GM18511 (cell line): ENCODE results near the gene ENPP5.

ENCODE experiments used
- ATAC-seq: cut with Tn5 transposase; IDR thresholded peaks from one replicate; pipeline ENCODE4 v1.9.1; 2021; ENCODE audit warnings: mild to moderate bottlenecking, moderate library complexity; ENCODE audit not compliant: unreplicated experiment

The ENPP5 gene

GRCh38 chr6:46170357-46171289 is at the start of gene ENPP5:
Gene ENPP5 (minus strand): TSS chr6:46170980. CDS start chr6:46168262, 2,718 bp downstream.
- peak; percentile 90 for ATAC-seq

- ATAC-seq: no peak
These were observed 48.9 kb upstream of the ENPP5 start for GRCh38 chr6:46219661-46220060.

GRCh38 chr6:46218457-46218856 is 47.7 kb upstream of the ENPP5 start:
- ATAC-seq: no peak

GRCh38 chr6:46217671-46218131 is 46.9 kb upstream of the ENPP5 start:
- ATAC-seq: peak; percentile 60

GRCh38 chr6:46216879-46217278 is 46.1 kb upstream of the ENPP5 start:
- ATAC-seq: no peak

- no peak for ATAC-seq
These were observed 45.0 kb upstream of the ENPP5 start for GRCh38 chr6:46215777-46216176.

GRCh38 chr6:46215213-46215612 is 44.4 kb upstream of the ENPP5 start:
- no peak for ATAC-seq

- ATAC-seq: no peak
These were observed 41.1 kb upstream of the ENPP5 start for GRCh38 chr6:46211917-46212316.

- ATAC-seq: no peak
These were observed 39.5 kb upstream of the ENPP5 start for GRCh38 chr6:46210294-46210693.

- ATAC-seq: no peak
These were observed 37.5 kb upstream of the ENPP5 start for GRCh38 chr6:46208303-46208702.

- ATAC-seq: no peak
These were observed 36.4 kb upstream of the ENPP5 start for GRCh38 chr6:46207174-46207573.

- ATAC-seq: no peak
These were observed 34.3 kb upstream of the ENPP5 start for GRCh38 chr6:46204880-46205650.

GRCh38 chr6:46203391-46204177 is 32.8 kb upstream of the ENPP5 start:
- no peak for ATAC-seq

- no peak for ATAC-seq
These were observed 30.9 kb upstream of the ENPP5 start for GRCh38 chr6:46201702-46202101.

- ATAC-seq: no peak
These were observed 28.6 kb upstream of the ENPP5 start for GRCh38 chr6:46199387-46199786.

GRCh38 chr6:46191961-46192360 is 21.2 kb upstream of the ENPP5 start:
- ATAC-seq: no peak

- no peak for ATAC-seq
These were observed 20.1 kb upstream of the ENPP5 start for GRCh38 chr6:46190889-46191288.

- ATAC-seq: no peak
These were observed 18.9 kb upstream of the ENPP5 start for GRCh38 chr6:46189726-46190125.

GRCh38 chr6:46186583-46186982 is 15.8 kb upstream of the ENPP5 start:
- ATAC-seq: no peak

- ATAC-seq: no peak
These were observed 13.3 kb upstream of the ENPP5 start for GRCh38 chr6:46184114-46184513.

GRCh38 chr6:46175976-46176375 is 5.2 kb upstream of the ENPP5 start:
- peak; percentile 61 for ATAC-seq
